NCI-H1105 (cell line): ENCODE results near the gene FLT3.
"Not testable (repeated sequence)": the region's sequence is repeated elsewhere in the genome, so short reads cannot be mapped to it uniquely, and the experiment has no call there.

ENCODE experiments used
- DNase-seq: peaks from one replicate; lab custom pipeline; 2025; lab: John Stamatoyannopoulos, UW

FLT3 gene

GRCh38 chr13:28099396-28100149, 803 bp downstream of the FLT3 start:
- DNase-seq, result no peak

GRCh38 chr13:28097503-28097902, 2.9 kb downstream of the FLT3 start:
- DNase-seq, result no peak

GRCh38 chr13:28094306-28094705, 6.1 kb downstream of the FLT3 start:
- no peak for DNase-seq

- DNase-seq, result no peak
Measured at GRCh38 chr13:28093881-28094280, 6.5 kb downstream of the FLT3 start.

DNA sequence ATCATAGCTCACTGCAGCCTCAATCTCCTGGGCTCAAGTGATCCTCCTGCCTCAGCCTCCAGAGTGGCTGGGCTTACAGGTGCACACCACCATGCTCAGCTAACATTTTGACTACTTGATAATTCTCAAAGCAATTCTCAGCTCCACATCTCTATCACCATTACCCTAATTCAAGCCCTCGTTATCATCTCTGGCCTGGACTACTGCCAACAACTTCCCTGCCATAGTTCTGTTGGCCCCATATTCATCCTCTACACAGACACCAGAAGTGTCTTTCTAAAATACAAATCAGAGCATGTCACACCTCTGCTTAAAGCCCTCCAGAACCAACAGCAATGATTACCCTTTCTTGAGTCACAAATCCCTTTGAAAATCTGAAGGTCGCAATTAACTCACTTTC, 7.9 kb downstream of the FLT3 start:
- DNase-seq, result no peak

GRCh38 chr13:28089065-28089464, 11.3 kb downstream of the FLT3 start:
- DNase-seq, result no peak

GRCh38 chr13:28077820-28078219, 22.6 kb downstream of the FLT3 start:
- DNase-seq, result not testable (repeated sequence)

- no peak for DNase-seq
Measured at GRCh38 chr13:28077231-28077630, 23.1 kb downstream of the FLT3 start.

GRCh38 chr13:28071424-28071823, 29.0 kb downstream of the FLT3 start:
- DNase-seq, result no peak

- no peak for DNase-seq
Measured at GRCh38 chr13:28067491-28067890, 32.9 kb downstream of the FLT3 start.

DNA sequence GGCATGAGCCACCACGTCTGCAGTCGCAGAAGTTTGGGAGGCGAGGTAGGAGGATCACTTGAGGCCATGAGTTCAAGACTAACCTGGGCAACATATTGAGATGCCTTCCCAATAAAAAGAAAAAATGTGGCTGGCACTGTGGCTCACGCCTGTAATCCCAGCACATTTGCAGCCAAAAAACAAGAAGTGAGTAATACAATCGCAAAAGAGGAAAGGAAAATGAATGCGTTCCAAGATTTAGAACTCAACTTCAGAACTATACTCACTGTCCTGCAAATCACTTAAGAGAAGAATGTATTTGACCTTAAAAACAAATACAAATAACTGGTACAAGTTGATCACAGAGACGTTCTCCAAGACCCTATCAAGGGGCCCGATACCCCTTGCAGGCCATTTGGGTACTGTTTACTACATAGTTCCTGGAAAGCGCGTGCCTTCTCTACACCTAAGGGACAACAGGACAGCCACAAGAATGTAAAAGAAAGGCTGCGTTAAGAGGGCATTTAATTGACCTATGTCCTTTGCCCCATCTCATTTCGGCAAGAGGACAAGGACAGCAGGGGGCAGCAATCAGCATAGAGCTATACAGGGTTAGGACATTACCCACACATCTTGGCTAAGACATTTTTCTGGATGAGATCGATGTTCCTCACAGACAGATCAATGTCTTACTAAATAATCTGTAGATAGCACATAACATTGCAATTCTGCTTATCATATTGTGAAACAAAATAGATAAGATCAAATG, 41.3 kb downstream of the FLT3 start:
- DNase-seq, result no peak

DNA sequence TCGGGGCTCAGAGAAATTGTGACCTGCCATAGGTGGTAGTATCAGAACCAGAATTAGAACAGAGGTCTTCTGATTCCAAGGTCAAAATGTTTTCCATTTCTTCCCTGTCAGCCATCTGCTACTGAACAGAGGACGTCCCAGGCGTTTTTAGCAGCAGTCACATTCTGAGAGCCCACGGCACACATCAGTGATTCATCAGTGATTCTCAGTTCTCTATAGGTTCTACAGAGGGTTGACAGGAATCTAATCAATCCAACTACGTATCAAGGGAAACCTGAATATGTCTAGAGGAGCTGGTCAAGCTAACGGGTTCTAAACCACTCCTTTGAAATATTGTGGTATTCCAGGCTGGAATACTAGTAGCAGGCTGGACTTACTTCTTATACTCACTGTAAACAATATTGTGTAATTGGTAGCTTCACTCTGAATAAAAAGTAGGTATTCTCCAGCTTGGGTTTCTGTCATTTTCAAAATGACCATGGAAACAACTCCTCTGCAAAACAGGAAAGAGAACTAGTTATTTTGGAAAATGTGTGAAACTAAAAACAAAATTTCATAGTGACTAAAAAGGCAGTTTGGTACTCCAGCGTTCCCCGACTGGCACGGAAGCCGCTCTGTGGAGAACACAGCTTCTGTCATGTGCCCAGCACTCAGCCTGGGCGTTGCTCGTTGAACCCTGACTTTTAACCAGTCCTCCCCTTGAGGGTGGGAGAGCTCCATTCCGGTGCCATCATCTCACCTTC, 43.2 kb downstream of the FLT3 start:
- DNase-seq, result no peak

DNA sequence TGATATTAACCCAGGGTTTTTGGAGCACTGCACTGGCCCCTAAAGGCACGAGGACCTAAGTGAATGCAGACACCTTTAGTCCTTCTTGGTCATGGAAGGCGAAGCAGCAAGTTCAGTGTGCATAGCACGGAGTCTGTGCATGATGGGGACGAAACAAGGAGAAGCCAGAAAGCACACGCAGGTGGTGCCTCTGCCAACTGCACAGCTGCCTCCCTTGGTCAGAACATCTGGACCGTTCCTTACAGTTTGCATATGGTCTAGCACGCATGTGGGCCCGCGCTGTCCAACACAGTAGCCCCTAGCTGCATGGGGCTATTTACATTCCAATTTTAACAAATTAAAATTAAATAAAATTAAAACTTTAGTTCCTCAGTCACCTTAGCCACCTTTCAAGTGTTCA, 44.0 kb downstream of the FLT3 start:
- no peak for DNase-seq

- no peak for DNase-seq
Measured at GRCh38 chr13:28055357-28055756, 45.0 kb downstream of the FLT3 start.

DNA sequence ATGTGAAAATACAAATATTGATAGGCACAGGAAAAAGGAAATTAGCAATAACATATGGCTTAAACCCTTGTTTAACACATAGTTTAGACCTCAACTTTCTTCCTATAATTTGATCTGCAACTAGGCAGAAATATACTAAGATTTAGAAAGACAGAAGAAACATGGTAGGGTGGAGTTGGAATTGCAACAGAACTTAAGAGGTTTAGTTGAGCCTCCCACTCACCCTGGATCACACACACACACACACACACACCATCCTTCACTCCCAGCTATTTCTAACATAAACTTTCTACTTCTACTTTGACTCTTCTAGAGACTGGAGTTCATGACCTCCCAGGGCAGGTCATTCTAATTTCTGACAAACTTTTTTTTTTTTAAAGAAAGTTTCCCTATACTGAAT, 47.4 kb downstream of the FLT3 start:
- DNase-seq, result no peak

DNA sequence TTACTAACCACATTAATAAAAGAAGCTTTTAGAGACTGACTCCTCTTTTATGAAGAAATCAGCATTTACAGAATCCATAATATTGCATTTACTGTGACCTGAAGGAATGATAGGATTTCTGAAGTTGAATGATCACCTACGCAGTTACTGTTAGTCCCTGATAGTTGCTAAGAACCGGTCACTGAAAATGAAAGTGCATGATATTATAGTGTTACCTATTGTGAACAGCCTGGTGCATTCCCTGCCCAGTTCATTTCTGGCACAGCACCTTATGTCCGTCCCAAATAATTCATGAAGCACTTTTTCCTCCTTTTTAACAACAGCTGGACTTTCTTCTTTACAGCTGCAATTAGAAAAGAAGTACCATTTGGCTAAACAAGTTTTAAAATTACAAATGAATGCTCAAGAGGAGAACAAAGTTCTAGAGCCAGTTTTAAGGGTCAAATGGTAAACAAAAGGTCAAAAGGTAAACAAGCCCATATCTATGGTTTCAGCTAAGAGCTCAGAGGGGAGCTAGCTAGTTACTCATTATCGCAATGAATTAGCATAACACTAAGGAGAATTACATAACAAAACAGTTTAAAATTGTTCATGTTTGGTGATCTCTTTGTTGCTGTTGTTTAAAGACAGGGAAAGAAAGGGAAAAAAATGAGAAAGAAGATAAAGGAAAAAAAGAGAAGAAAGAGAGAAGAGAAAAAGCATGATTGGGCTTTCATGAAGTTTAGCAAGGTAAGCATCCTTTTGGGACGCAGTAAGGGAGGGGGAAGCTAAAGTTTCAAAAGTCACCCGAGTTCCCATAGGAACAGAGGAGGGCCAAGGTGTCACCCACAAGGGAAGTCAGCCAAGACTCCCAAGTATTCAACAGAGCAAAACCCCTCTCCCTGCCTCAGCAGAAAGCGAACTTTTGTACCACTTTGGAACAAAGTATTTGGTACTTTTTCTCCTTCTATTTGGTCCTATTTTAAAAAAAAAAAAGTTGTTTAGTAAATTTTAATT, 50.2 kb downstream of the FLT3 start:
- no peak for DNase-seq

DNA sequence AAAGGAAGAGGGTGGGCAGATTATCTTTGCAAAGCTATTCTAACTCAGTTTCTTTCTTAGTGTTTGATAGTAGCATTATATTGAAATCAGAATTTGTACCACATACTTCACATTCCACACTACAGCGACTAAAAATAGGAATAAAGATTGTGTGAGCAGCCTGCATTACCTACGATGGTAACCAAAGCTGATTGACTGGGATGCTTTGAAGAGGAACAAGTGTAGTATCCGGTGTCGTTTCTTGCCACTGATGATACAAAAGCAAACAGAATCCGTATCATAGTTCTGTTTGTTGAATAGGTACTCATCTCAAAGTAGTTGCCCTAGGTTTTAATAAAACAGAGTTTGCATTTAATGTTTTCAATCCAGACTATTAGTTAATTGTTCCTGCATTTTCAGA, 51.2 kb downstream of the FLT3 start:
- DNase-seq, result no peak

DNA sequence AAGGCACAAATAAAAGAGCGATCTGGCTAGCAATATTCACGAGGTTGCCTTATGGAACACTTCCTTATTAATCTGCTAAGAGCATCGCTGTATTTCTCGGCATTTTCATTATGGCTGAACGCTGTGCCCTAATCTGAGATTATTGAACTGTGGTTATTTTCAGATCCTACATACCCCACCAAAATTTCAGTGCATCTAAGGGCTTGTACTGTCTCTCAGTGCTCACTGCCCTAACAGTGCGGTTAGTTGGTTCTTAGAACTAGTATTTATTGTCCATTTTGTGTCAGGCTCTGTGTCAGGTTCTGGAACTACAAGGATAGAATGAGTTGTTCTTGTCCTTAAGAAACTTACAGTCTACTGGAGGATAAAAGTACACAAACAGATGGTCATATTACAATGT, 51.6 kb downstream of the FLT3 start:
- no peak for DNase-seq

- DNase-seq, result no peak
Measured at GRCh38 chr13:28047757-28048388, 52.5 kb downstream of the FLT3 start.

DNA sequence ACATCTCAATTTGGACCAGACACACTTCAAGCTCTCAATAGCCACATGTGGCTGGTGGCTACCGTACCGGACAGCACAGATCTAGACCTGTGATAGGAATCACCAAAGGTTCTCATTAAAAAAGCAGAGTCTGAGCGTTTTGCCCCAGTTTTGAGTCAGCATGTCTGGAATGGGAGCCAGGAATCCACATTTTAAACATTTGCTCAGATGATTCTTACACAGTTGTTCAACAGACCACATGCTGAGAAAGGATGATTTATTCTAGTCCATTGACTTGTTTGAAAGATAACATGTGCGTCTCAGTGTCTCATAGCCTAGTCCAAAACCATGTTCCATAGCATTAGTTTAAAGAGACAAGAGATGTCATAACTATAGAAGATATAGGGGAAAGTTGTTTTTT, 53.4 kb downstream of the FLT3 start:
- DNase-seq, result no peak

DNA sequence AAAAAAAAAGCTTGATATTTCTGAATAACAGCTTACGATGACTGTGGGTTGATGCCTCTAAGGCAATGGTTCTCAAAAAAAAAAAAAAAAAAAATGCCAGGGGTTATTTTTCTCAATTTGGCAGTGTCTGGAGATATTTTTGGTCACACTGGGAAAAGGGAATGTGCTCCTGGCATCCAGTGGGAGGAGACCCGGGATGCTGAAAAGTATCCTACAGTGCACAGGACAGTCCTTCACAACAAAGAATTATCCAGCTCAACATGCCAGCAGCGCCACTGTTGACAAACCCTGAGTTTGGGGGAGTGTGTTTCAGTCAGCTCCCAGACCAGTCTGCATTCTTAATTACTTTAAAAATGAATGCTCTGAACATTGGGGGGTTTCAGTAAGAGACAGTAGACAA, 54.5 kb downstream of the FLT3 start:
- DNase-seq, result no peak
